Measurements from ENCODE around the gene IL10RB. TPM values are rescaled to one million over a fixed set of nuclear protein-coding genes. Genes with fewer than 3 reads are reported as not detected.
"Not testable (repeated sequence)": the region's sequence is repeated elsewhere in the genome, so short reads cannot be mapped to it uniquely, and the experiment has no call there.

The IL10RB gene
- polyA plus RNA-seq, 2 of the 4 experiments (the other 2 are of a cell fraction) = 17.0 to 31.9 TPM

- no peaks in the 10 kb centered on the region for H3K4me1 ChIP-seq
- CTCF ChIA-PET = interaction anchor here (0.7 kb wide), 1 partner anchor 111 kb away, joined by 3 read pairs; no protein-coding TSS in a partner anchor
- POLR2A ChIA-PET = no interaction called here
- no peak for ATAC-seq
- no peak overlapping the region for H3K27ac ChIP-seq
- no peak for FAIRE-seq
- TF ChIP-seq ESRRA (IDR thresholded peaks at IDR 0.05; ENCODE audit: borderline replicate concordance, low read length) = no peak
- TF ChIP-seq POLR2A (IDR thresholded peaks at IDR 0.05; ENCODE audit: low read length) = no peak
- TF ChIP-seq RFX5 (IDR thresholded peaks at IDR 0.05) = no peak
- TF ChIP-seq, protein P1, sequence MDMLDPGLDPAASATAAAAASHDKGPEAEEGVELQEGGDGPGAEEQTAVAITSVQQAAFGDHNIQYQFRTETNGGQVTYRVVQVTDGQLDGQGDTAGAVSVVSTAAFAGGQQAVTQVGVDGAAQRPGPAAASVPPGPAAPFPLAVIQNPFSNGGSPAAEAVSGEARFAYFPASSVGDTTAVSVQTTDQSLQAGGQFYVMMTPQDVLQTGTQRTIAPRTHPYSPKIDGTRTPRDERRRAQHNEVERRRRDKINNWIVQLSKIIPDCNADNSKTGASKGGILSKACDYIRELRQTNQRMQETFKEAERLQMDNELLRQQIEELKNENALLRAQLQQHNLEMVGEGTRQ (IDR thresholded peaks at IDR 0.05) = no peak
- TF ChIP-seq EHMT2 (IDR thresholded peaks at IDR 0.05; ENCODE audit: low read depth) = no peak
- no peaks in the 10 kb centered on the region for H3K9me3 ChIP-seq
- H3K4me3 ChIP-seq = no peak overlapping the region
- no peak overlapping the region for H3K4me2 ChIP-seq
- WGBS (ENCODE audit: missing lambda C conversion rate) = 96% methylated on average over 7 of the region's 7 CpGs
- DNase-seq (ENCODE audit: low read depth in 1 of 2, low spot score in 1 of 2) = no peak
Observed at GRCh38 chr21:33249331-33250002, 16.7 kb upstream of the IL10RB start.

GRCh38 chr21:33251119-33251518 is 15.0 kb upstream of the IL10RB start:
- FAIRE-seq (no peak), DNase-seq (ENCODE audit: low read depth in 1 of 2, low spot score in 1 of 2) (no peak), ATAC-seq (no peak)
- no peaks in the 10 kb centered on the region for H3K4me1 ChIP-seq
- 86% methylated on average over 2 of the region's 2 CpGs for WGBS (ENCODE audit: missing lambda C conversion rate)
- no peak for TF ChIP-seq PBX3 (IDR thresholded peaks at IDR 0.05)
- no peak for TF ChIP-seq JUNB (IDR thresholded peaks at IDR 0.05)
- no peak for TF ChIP-seq TP53 (CRISPR knock-in tag; IDR thresholded peaks at IDR 0.05)
- no peak for TF ChIP-seq NR3C1 (IDR thresholded peaks at IDR 0.05)
- TF ChIP-seq, protein P2, sequence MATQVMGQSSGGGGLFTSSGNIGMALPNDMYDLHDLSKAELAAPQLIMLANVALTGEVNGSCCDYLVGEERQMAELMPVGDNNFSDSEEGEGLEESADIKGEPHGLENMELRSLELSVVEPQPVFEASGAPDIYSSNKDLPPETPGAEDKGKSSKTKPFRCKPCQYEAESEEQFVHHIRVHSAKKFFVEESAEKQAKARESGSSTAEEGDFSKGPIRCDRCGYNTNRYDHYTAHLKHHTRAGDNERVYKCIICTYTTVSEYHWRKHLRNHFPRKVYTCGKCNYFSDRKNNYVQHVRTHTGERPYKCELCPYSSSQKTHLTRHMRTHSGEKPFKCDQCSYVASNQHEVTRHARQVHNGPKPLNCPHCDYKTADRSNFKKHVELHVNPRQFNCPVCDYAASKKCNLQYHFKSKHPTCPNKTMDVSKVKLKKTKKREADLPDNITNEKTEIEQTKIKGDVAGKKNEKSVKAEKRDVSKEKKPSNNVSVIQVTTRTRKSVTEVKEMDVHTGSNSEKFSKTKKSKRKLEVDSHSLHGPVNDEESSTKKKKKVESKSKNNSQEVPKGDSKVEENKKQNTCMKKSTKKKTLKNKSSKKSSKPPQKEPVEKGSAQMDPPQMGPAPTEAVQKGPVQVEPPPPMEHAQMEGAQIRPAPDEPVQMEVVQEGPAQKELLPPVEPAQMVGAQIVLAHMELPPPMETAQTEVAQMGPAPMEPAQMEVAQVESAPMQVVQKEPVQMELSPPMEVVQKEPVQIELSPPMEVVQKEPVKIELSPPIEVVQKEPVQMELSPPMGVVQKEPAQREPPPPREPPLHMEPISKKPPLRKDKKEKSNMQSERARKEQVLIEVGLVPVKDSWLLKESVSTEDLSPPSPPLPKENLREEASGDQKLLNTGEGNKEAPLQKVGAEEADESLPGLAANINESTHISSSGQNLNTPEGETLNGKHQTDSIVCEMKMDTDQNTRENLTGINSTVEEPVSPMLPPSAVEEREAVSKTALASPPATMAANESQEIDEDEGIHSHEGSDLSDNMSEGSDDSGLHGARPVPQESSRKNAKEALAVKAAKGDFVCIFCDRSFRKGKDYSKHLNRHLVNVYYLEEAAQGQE (IDR thresholded peaks at IDR 0.05) = no peak
- no peak for TF ChIP-seq HDAC2 (IDR thresholded peaks at IDR 0.05)
- no peak for TF ChIP-seq HES2 (IDR thresholded peaks at IDR 0.05)
- no peak for TF ChIP-seq MAX (IDR thresholded peaks at IDR 0.05)
- no peak for TF ChIP-seq CTCF (IDR thresholded peaks at IDR 0.05)
- no peak for TF ChIP-seq BCL3 (IDR thresholded peaks at IDR 0.05)
- no peak for TF ChIP-seq FOSB (CRISPR knock-in tag; IDR thresholded peaks at IDR 0.05)
- no peak for TF ChIP-seq BHLHE40 (IDR thresholded peaks at IDR 0.05; ENCODE audit: low read depth, low read length)
- no peak for TF ChIP-seq ELK1 (IDR thresholded peaks at IDR 0.05; ENCODE audit: low read depth, low read length)
- TF ChIP-seq RFX5 (IDR thresholded peaks at IDR 0.05) = no peak
- no peak for TF ChIP-seq RARB (CRISPR knock-in tag; IDR thresholded peaks at IDR 0.05)
- TF ChIP-seq, protein P1 (IDR thresholded peaks at IDR 0.05) = no peak
- TF ChIP-seq HOXB13 (CRISPR knock-in tag; IDR thresholded peaks at IDR 0.05; ENCODE audit: low read depth) = no peak
- H3K27ac ChIP-seq = no peak overlapping the region
- no peak overlapping the region for H3K4me2 ChIP-seq
- H3K9me3 ChIP-seq = no peaks in the 10 kb centered on the region
- POLR2A ChIA-PET = no interaction called here
- H3K4me3 ChIP-seq = no peak overlapping the region
- CTCF ChIA-PET = no interaction called here

GRCh38 chr21:33253382-33253781 is 12.8 kb upstream of the IL10RB start:
- FAIRE-seq; H3K4me1 ChIP-seq; ATAC-seq; H3K27ac ChIP-seq; H3K4me3 ChIP-seq; POLR2A ChIA-PET; H3K9me3 ChIP-seq; DNase-seq (ENCODE audit: low read depth in 1 of 2, low spot score in 1 of 2); CTCF ChIA-PET; H3K4me2 ChIP-seq: not testable (repeated sequence)
- 93% methylated on average over 6 of the region's 6 CpGs for WGBS (ENCODE audit: missing lambda C conversion rate)

Measured in A549 (cell line).